Thyroid gland (tissue), 4 donors: ENCODE data around the gene MYLK.

Experiments
- POLR2A ChIP-seq, 2 donors: fragments of 450-650 bp; IDR thresholded peaks; one replicate each; pipeline ENCODE4 v1.6.1; 2017; ENCODE audit warnings: antibody characterized with exemption in 2 of 2, mild to moderate bottlenecking in 2 of 2, moderate library complexity in 1 of 2
- TF ChIP-seq, protein P1 (sequence below), 6 experiments: fragments of 200-600 bp in 3 of 6; fragments of 450-650 bp in 3 of 6; sonication (generic) in 3 of 6; IDR thresholded peaks; one replicate each; pipeline ENCODE4 v1.5.1; 2016 to 2019; ENCODE audit warnings: antibody characterized with exemption in 6 of 6, mild to moderate bottlenecking in 2 of 6, inconsistent platforms in 1 of 6, moderate library complexity in 1 of 6

DNA sequence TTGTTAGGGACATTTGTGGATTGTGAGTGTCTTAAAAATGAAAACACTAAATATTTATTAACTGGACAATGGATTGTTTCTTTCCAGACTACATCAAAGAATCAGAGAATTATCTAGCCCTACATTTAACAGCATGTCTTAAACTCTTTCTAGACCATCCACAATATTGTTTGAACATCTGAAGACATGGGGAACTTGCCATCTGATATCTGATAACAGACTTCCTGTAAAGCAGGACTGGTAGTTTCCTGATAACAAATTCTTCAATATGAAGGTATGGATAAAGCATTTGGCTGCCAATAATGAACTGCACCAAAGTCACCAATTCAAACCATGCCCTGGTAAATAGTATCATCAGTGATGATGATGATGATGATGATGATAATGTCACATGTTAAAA is 273.1 kb downstream of the MYLK start:
- TF ChIP-seq POLR2A (IDR thresholded peaks at IDR 0.05): no peak
- TF ChIP-seq, protein P1, sequence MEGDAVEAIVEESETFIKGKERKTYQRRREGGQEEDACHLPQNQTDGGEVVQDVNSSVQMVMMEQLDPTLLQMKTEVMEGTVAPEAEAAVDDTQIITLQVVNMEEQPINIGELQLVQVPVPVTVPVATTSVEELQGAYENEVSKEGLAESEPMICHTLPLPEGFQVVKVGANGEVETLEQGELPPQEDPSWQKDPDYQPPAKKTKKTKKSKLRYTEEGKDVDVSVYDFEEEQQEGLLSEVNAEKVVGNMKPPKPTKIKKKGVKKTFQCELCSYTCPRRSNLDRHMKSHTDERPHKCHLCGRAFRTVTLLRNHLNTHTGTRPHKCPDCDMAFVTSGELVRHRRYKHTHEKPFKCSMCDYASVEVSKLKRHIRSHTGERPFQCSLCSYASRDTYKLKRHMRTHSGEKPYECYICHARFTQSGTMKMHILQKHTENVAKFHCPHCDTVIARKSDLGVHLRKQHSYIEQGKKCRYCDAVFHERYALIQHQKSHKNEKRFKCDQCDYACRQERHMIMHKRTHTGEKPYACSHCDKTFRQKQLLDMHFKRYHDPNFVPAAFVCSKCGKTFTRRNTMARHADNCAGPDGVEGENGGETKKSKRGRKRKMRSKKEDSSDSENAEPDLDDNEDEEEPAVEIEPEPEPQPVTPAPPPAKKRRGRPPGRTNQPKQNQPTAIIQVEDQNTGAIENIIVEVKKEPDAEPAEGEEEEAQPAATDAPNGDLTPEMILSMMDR (IDR thresholded peaks at IDR 0.05): no peak
